ENCODE measurements around the gene SRRM3.

GRCh38 chr7:76252021-76252420 is 50.3 kb downstream of the SRRM3 start:
- TF ChIP-seq TAF1 (IDR thresholded peaks at IDR 0.05; ENCODE audit: low read depth, low read length), result no peak
- TF ChIP-seq POLR2AphosphoS5 (IDR thresholded peaks at IDR 0.05; ENCODE audit: low read depth, low read length), result no peak
- TF ChIP-seq POLR2A (IDR thresholded peaks at IDR 0.05; ENCODE audit: low read depth, low read length), result no peak
- TF ChIP-seq SPI1 (IDR thresholded peaks at IDR 0.05; ENCODE audit: low read depth, low read length), result no peak
- TF ChIP-seq PAX5 (IDR thresholded peaks at IDR 0.05; ENCODE audit: insufficient read depth, low read length, severe bottlenecking), result no peak
- no peak for TF ChIP-seq POU2F2 (IDR thresholded peaks at IDR 0.05; ENCODE audit: low read depth, low read length)

Measured in GM12891 (cell line).